ENCODE results near the gene NCOA4. TPM values are rescaled to one million over a fixed set of nuclear protein-coding genes. Genes with fewer than 3 reads are reported as not detected.
"Not testable (repeated sequence)": the region's sequence is repeated elsewhere in the genome, so short reads cannot be mapped to it uniquely, and the experiment has no call there.

Gene NCOA4
- total RNA-seq, 1 experiment from 2014 or later: 61.7 TPM

- Histone ChIP-seq H3K27ac (ENCODE audit: low read length) (no peak overlapping the region), H3K27me3 (ENCODE audit: low read length) (no peaks in the 10 kb centered on the region), H3K9me2 (replicated peaks; ENCODE audit: low read length) (no peaks in the 10 kb centered on the region), H3K9me3 (ENCODE audit: low read length) (no peaks in the 10 kb centered on the region), H3K4me2 (ENCODE audit: low read length) (no peak overlapping the region), H3K4me1 (ENCODE audit: insufficient read depth, low read length) (no peaks in the 10 kb centered on the region), H3K4me3 (ENCODE audit: low read length) (no peak overlapping the region), H3K79me2 (ENCODE audit: low read length) (no peaks in the 10 kb centered on the region), H3K9ac (ENCODE audit: low read length) (no peak overlapping the region), H3K36me3 (ENCODE audit: low read depth, low read length) (peaks cover 15% of the 10 kb centered on the region), H2AFZ (ENCODE audit: low read length) (no peak overlapping the region), H3F3A (ENCODE audit: low read length, unreplicated experiment) (no peaks in the 10 kb centered on the region), H4K20me1 (ENCODE audit: low read length) (no peaks in the 10 kb centered on the region)
- no peak for TF ChIP-seq CTCF (conservative IDR thresholded peaks at IDR 0.05; ENCODE audit: low read depth, low read length)
- no peak for TF ChIP-seq EZH2phosphoT487 (IDR thresholded peaks at IDR 0.05; ENCODE audit: borderline replicate concordance, low read length)
- TF ChIP-seq EZH2 (IDR thresholded peaks at IDR 0.05; ENCODE audit: low read length, unreplicated experiment): no peak
- DNase-seq (no peak), ATAC-seq (no peak)
- CTCF ChIA-PET: no interaction called here
- intact Hi-C loops (cut with micrococcal nuclease): no loop called here
- POLR2A ChIA-PET (ENCODE audit: unreplicated experiment): no interaction called here
- no TSS peak for BruUV-seq (replicated peaks)
Observed at GRCh38 chr10:45997557-45997956, 32.9 kb downstream of the NCOA4 start.

DNA sequence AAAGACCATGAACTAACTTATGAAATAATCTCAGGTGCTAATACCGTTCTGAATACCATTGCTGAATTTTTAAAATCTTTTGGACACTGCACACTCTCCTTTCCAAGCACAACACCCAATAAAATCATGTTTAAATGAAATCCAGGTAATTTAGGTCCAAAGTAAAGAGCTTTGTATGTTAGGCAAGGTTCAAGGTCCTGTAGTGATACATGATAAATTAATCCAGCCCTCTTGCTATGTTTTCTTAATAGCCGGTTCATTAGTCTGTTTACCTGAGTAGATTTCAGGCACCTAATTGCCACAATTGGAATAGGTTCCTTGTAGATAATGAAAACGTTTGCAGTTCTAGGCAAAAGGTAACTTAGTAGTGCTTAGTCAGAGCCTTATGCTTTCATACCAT, 44.8 kb downstream of the NCOA4 start:
- POLR2A ChIA-PET (ENCODE audit: unreplicated experiment); H3K27me3 ChIP-seq (ENCODE audit: low read length); H2AFZ ChIP-seq (ENCODE audit: low read length); BruUV-seq (replicated peaks); H3K4me3 ChIP-seq (ENCODE audit: low read length); H3K9ac ChIP-seq (ENCODE audit: low read length); ATAC-seq; H3K27ac ChIP-seq (ENCODE audit: low read length); H3F3A ChIP-seq (ENCODE audit: low read length, unreplicated experiment); H3K9me3 ChIP-seq (ENCODE audit: low read length); DNase-seq; H3K4me1 ChIP-seq (ENCODE audit: insufficient read depth, low read length); H3K79me2 ChIP-seq (ENCODE audit: low read length); H3K4me2 ChIP-seq (ENCODE audit: low read length); CTCF ChIA-PET; intact Hi-C loops (cut with micrococcal nuclease); H4K20me1 ChIP-seq (ENCODE audit: low read length); H3K36me3 ChIP-seq (ENCODE audit: low read depth, low read length); H3K9me2 ChIP-seq (replicated peaks; ENCODE audit: low read length): not testable (repeated sequence)

- CTCF ChIA-PET; H4K20me1 ChIP-seq (ENCODE audit: low read length); H3F3A ChIP-seq (ENCODE audit: low read length, unreplicated experiment); DNase-seq; H3K27me3 ChIP-seq (ENCODE audit: low read length); H3K4me3 ChIP-seq (ENCODE audit: low read length); H2AFZ ChIP-seq (ENCODE audit: low read length); H3K79me2 ChIP-seq (ENCODE audit: low read length); H3K4me2 ChIP-seq (ENCODE audit: low read length); H3K9ac ChIP-seq (ENCODE audit: low read length); H3K4me1 ChIP-seq (ENCODE audit: insufficient read depth, low read length); POLR2A ChIA-PET (ENCODE audit: unreplicated experiment); H3K36me3 ChIP-seq (ENCODE audit: low read depth, low read length); H3K9me2 ChIP-seq (replicated peaks; ENCODE audit: low read length); ATAC-seq; H3K9me3 ChIP-seq (ENCODE audit: low read length); BruUV-seq (replicated peaks); H3K27ac ChIP-seq (ENCODE audit: low read length): not testable (repeated sequence)
- intact Hi-C loops (cut with micrococcal nuclease): loop anchor here (5.0 kb wide), 1 partner anchor 43 kb away; no protein-coding TSS in a partner anchor
Observed at GRCh38 chr10:45984473-45984872, 46.0 kb downstream of the NCOA4 start.

- H2AFZ ChIP-seq (ENCODE audit: low read length); H3K27ac ChIP-seq (ENCODE audit: low read length); H3K27me3 ChIP-seq (ENCODE audit: low read length); H3K79me2 ChIP-seq (ENCODE audit: low read length); H3K4me1 ChIP-seq (ENCODE audit: insufficient read depth, low read length); H3K9me2 ChIP-seq (replicated peaks; ENCODE audit: low read length); H3K36me3 ChIP-seq (ENCODE audit: low read depth, low read length); H4K20me1 ChIP-seq (ENCODE audit: low read length); BruUV-seq (replicated peaks); H3F3A ChIP-seq (ENCODE audit: low read length, unreplicated experiment); H3K4me3 ChIP-seq (ENCODE audit: low read length); H3K4me2 ChIP-seq (ENCODE audit: low read length); POLR2A ChIA-PET (ENCODE audit: unreplicated experiment); H3K9ac ChIP-seq (ENCODE audit: low read length); CTCF ChIA-PET; H3K9me3 ChIP-seq (ENCODE audit: low read length): not testable (repeated sequence)
- 0 out of 2 replicates have a peak, but pooled peaks have one; percentile 13 for TF ChIP-seq CTCF (conservative IDR thresholded peaks at IDR 0.05; ENCODE audit: low read depth, low read length)
- intact Hi-C loops (cut with micrococcal nuclease): loop anchor here (5.0 kb wide), 1 partner anchor 44 kb away; no protein-coding TSS in a partner anchor
- peak; percentile 43 for DNase-seq
- peak; percentile 81 for ATAC-seq
Observed at GRCh38 chr10:45983538-45984186, 46.8 kb downstream of the NCOA4 start.

GRCh38 chr10:45981367-45981766, 49.1 kb downstream of the NCOA4 start:
- H3F3A ChIP-seq (ENCODE audit: low read length, unreplicated experiment); H3K9me3 ChIP-seq (ENCODE audit: low read length); H3K27ac ChIP-seq (ENCODE audit: low read length); BruUV-seq (replicated peaks); H3K36me3 ChIP-seq (ENCODE audit: low read depth, low read length); DNase-seq; H3K4me2 ChIP-seq (ENCODE audit: low read length); H3K27me3 ChIP-seq (ENCODE audit: low read length); H3K4me1 ChIP-seq (ENCODE audit: insufficient read depth, low read length); H3K4me3 ChIP-seq (ENCODE audit: low read length); H3K9ac ChIP-seq (ENCODE audit: low read length); POLR2A ChIA-PET (ENCODE audit: unreplicated experiment); H2AFZ ChIP-seq (ENCODE audit: low read length); H3K9me2 ChIP-seq (replicated peaks; ENCODE audit: low read length); H4K20me1 ChIP-seq (ENCODE audit: low read length); CTCF ChIA-PET; H3K79me2 ChIP-seq (ENCODE audit: low read length): not testable (repeated sequence)
- ATAC-seq: peak; percentile 60; the same call in 1 of the 2 replicates
- intact Hi-C loops (cut with micrococcal nuclease): loop anchor here (5.0 kb wide), 1 partner anchor 46 kb away; no protein-coding TSS in a partner anchor
